Type B pancreatic cell (in vitro differentiated cells): ENCODE results near the gene SEC61A1. TPM values are rescaled to one million over a fixed set of nuclear protein-coding genes. Genes with fewer than 3 reads are reported as not detected.

Source experiments
- DNase-seq: peaks from one replicate; pipeline ENCODE4 v3.0.0; 2021; ENCODE audit warnings: mixed read lengths; ENCODE audit not compliant: unreplicated experiment; ENCODE audit errors: extremely low spot score
- H3K27ac Mint-ChIP-seq: 2 replicates; pipeline ENCODE4 v1.8.0; 2021; ENCODE audit warnings: mild to moderate bottlenecking, mixed read lengths
- H3K27me3 Mint-ChIP-seq: 2 replicates; pipeline ENCODE4 v1.8.0; 2021; ENCODE audit warnings: mixed read lengths
- H3K36me3 Mint-ChIP-seq: 2 replicates; pipeline ENCODE4 v1.8.0; 2021; ENCODE audit warnings: mixed read lengths
- H3K4me1 Mint-ChIP-seq: one replicate; pipeline ENCODE4 v1.8.0; 2021; ENCODE audit warnings: mixed read lengths; ENCODE audit not compliant: unreplicated experiment
- H3K4me3 Mint-ChIP-seq: 2 replicates; pipeline ENCODE4 v1.8.0; 2021; ENCODE audit warnings: mild to moderate bottlenecking, mixed read lengths
- H3K9me3 Mint-ChIP-seq: 2 replicates; pipeline ENCODE4 v1.8.0; 2021; ENCODE audit warnings: mixed read lengths
- total RNA-seq: library from RNA; stranded (reverse); gene quantifications from 2 replicates; pipeline ENCODE4 v1.2.1, GENCODE V29; 2021; ENCODE audit warnings: low replicate concordance
- TF ChIP-seq, protein P1 (sequence below): fragments of 200-600 bp; sonication (generic); conservative IDR thresholded peaks from 2 replicates; pipeline ENCODE4 v1.5.0; 2021; ENCODE audit warnings: antibody characterized with exemption, mild to moderate bottlenecking

SEC61A1 gene
- total RNA-seq, 1 donor from 2014 or later = 207 TPM

DNA sequence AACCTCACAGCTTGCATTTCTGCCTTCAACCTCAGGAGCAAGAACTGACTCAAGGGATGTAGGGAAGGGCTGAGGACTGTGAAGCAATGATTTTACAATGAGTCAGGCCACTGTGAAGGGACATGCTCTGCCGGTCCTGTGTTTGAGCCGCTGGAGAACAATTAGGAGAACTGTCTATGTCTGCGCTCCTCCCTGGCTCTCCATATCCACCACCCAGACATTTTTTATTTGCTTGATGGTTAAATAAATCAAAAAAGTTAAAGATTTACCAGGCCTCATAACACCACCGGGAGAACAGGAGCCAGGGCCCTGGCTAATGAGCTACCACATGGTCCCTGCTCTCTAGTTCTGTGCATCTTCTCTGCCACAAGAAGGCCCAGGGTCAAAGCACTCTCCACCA, 29.6 kb downstream of the SEC61A1 start:
- H3K4me3 Mint-ChIP-seq = no peak overlapping the region
- peaks cover 15% of the 10 kb centered on the region for H3K36me3 Mint-ChIP-seq
- peaks cover 6% of the 10 kb centered on the region for H3K4me1 Mint-ChIP-seq
- TF ChIP-seq, protein P1, sequence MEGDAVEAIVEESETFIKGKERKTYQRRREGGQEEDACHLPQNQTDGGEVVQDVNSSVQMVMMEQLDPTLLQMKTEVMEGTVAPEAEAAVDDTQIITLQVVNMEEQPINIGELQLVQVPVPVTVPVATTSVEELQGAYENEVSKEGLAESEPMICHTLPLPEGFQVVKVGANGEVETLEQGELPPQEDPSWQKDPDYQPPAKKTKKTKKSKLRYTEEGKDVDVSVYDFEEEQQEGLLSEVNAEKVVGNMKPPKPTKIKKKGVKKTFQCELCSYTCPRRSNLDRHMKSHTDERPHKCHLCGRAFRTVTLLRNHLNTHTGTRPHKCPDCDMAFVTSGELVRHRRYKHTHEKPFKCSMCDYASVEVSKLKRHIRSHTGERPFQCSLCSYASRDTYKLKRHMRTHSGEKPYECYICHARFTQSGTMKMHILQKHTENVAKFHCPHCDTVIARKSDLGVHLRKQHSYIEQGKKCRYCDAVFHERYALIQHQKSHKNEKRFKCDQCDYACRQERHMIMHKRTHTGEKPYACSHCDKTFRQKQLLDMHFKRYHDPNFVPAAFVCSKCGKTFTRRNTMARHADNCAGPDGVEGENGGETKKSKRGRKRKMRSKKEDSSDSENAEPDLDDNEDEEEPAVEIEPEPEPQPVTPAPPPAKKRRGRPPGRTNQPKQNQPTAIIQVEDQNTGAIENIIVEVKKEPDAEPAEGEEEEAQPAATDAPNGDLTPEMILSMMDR = no peak
- H3K27me3 Mint-ChIP-seq = no peaks in the 10 kb centered on the region
- no peak overlapping the region for H3K27ac Mint-ChIP-seq
- DNase-seq = no peak
- no peaks in the 10 kb centered on the region for H3K9me3 Mint-ChIP-seq

GRCh38 chr3:128082546-128082945, 30.3 kb downstream of the SEC61A1 start:
- Mint-ChIP-seq H3K27ac (no peak overlapping the region), H3K4me3 (no peak overlapping the region), H3K4me1 (peaks cover 6% of the 10 kb centered on the region), H3K9me3 (no peaks in the 10 kb centered on the region), H3K36me3 (peaks cover 15% of the 10 kb centered on the region), H3K27me3 (no peaks in the 10 kb centered on the region)
- TF ChIP-seq, protein P1 = no peak
- no peak for DNase-seq

DNA sequence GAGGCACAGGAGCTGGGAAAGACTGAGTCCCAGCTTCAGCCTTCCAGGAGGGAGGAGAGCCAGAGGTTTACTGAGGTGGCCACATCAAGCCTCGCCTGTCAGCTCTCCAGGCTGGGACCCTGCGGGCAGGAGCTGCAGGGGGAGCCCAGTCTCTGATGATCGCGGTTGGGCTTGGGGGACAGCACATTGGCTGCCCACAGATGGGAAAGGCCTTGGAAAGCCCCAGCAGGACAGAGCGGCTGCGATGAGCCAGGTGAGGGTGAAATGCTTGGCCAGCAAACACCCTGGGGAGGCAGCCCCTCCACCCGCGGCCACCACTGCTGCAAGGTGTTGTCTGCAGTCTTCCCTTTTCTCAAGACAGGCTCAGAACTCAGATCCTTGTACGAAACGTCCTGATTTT, 31.2 kb downstream of the SEC61A1 start:
- Mint-ChIP-seq H3K27me3 (no peaks in the 10 kb centered on the region), H3K36me3 (peaks cover 15% of the 10 kb centered on the region), H3K4me3 (no peak overlapping the region), H3K9me3 (no peaks in the 10 kb centered on the region), H3K27ac (no peak overlapping the region), H3K4me1 (peaks cover 6% of the 10 kb centered on the region)
- TF ChIP-seq, protein P1 = no peak
- no peak for DNase-seq

DNA sequence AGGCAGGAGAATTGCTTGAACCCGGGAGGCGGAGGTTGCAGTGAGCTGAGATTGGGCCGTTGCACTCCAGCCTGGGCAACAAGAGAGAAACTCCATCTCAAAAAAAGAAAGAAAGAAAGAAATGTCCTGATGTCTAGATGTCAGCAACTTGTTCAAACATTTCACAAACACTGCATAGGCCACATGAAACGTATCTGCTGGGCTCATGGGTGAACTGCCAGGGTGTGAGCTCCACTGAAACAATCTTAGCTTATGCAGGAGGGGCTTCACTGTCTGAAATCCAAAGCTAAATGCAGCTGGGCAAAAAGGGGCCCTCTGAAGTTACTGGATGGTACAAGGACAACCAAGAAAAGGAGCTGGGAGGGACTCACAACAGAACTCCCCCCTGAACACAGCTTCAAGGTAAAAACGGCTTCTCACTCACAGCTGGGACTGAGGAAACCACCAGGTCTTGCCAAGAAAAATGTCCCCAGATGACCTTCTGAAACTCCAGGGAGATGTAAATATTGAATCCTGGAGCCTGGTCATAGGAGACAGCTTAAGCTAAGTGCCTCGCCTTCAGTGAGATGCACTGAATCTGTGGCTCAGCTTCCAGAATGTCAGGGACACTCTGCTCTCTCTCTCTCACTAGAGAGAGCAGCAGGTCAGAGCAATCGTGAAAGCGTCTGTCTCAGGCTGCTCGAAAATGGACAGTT, 31.9 kb downstream of the SEC61A1 start:
- TF ChIP-seq, protein P1 = no peak
- peaks cover 6% of the 10 kb centered on the region for H3K4me1 Mint-ChIP-seq
- no peaks in the 10 kb centered on the region for H3K9me3 Mint-ChIP-seq
- H3K27me3 Mint-ChIP-seq = no peaks in the 10 kb centered on the region
- no peak for DNase-seq
- no peak overlapping the region for H3K4me3 Mint-ChIP-seq
- peaks cover 15% of the 10 kb centered on the region for H3K36me3 Mint-ChIP-seq
- H3K27ac Mint-ChIP-seq = peak overlapping the region; percentile 12

DNA sequence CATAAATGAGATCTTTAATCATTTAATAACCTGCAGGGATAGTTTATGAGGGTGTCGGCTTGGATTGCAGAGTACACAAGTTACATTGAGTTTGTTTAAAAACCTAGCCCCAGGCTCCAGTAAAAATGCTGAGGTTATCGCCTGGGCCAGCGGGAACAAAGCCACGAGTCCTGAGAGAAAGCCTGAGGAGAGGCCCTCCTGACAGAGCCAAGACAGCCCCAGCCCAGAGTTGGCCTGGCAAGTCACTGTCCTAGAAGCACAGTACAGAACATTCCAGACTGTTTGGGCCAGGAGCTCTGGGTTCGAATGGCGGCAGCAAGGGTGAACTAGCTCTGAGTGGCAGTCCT, 32.4 kb downstream of the SEC61A1 start:
- peaks cover 14% of the 10 kb centered on the region for H3K36me3 Mint-ChIP-seq
- TF ChIP-seq, protein P1 = no peak
- H3K9me3 Mint-ChIP-seq = no peaks in the 10 kb centered on the region
- no peaks in the 10 kb centered on the region for H3K27me3 Mint-ChIP-seq
- H3K27ac Mint-ChIP-seq = peak overlapping the region; percentile 12
- H3K4me3 Mint-ChIP-seq = no peak overlapping the region
- H3K4me1 Mint-ChIP-seq = peaks cover 6% of the 10 kb centered on the region
- no peak for DNase-seq

- Mint-ChIP-seq H3K36me3 (peaks cover 5% of the 10 kb centered on the region), H3K4me3 (no peak overlapping the region), H3K27me3 (no peaks in the 10 kb centered on the region), H3K4me1 (no peaks in the 10 kb centered on the region), H3K27ac (no peak overlapping the region), H3K9me3 (no peaks in the 10 kb centered on the region)
- TF ChIP-seq, protein P1 = no peak
- DNase-seq = no peak
Observed at GRCh38 chr3:128089135-128089534, 36.9 kb downstream of the SEC61A1 start.
